Measurements from ENCODE around the gene SAMD4B.
"Not testable (repeated sequence)": the region's sequence is repeated elsewhere in the genome, so short reads cannot be mapped to it uniquely, and the experiment has no call there.

Gene SAMD4B

GRCh38 chr19:39308531-39309304, 33.5 kb upstream of the SAMD4B start:
- peak overlapping the region; percentile 89 for H3K23ac ChIP-seq (ENCODE audit: low read depth, low read length, poor library complexity)
- no peak overlapping the region for H3K4me3 ChIP-seq (ENCODE audit: low read length in 2 of 2)
- no peak overlapping the region for H3K18ac ChIP-seq (ENCODE audit: low read length)
- peak overlapping the region; percentile 73 for H2AK5ac ChIP-seq (ENCODE audit: low read depth, low read length)
- no peak overlapping the region for H2BK12ac ChIP-seq (ENCODE audit: low read length)
- no peak overlapping the region for H2BK5ac ChIP-seq (ENCODE audit: low read length)
- H3K27me3 ChIP-seq (ENCODE audit: control insufficient read depth in 3 of 3, insufficient read depth in 3 of 3, low read depth in 1 of 3, low read length in 3 of 3) = peaks cover 9 to 66% (median 37%) of the 10 kb centered on the region in 3 experiments
- H2BK120ac ChIP-seq (ENCODE audit: low read depth, low read length) = no peak overlapping the region
- H3K9ac ChIP-seq (ENCODE audit: low read depth, low read length, poor library complexity) = no peak overlapping the region
- H3K79me1 ChIP-seq (ENCODE audit: low read depth, low read length) = no peaks in the 10 kb centered on the region
- no peak overlapping the region for H3K27ac ChIP-seq (replicated peaks; ENCODE audit: low read length)
- H3K4ac ChIP-seq (ENCODE audit: low read length) = no peak overlapping the region
- peak overlapping the region; percentile 90 for H2AFZ ChIP-seq (ENCODE audit: low read length)
- no peak overlapping the region for H2BK15ac ChIP-seq (ENCODE audit: low read length)
- no peak for DNase-seq (ENCODE audit: low spot score)
- peaks cover 9 to 13% of the 10 kb centered on the region in 2 donors for H3K4me1 ChIP-seq (ENCODE audit: control insufficient read depth in 2 of 2, insufficient read depth in 1 of 2, low read depth in 1 of 2, low read length in 2 of 2)
- no peak overlapping the region for H3K14ac ChIP-seq (ENCODE audit: low read length)
- no peak overlapping the region for H4K91ac ChIP-seq (ENCODE audit: low read depth, low read length, poor library complexity)
- no peak overlapping the region for H4K8ac ChIP-seq (ENCODE audit: low read depth, low read length)
- no CpG with 5 or more reads among the region's 18 CpGs for WGBS, 2 donors (ENCODE audit: extremely low coverage in 2 of 2, insufficient read length in 2 of 2, insufficient replicate concordance in 1 of 2)
- no peak overlapping the region for H3K4me2 ChIP-seq (ENCODE audit: insufficient read depth, low read length, poor library complexity, severe bottlenecking)
- peaks cover 2 to 5% of the 10 kb centered on the region in 2 donors for H3K9me3 ChIP-seq (replicated peaks in 1 of 2; ENCODE audit: control insufficient read depth in 2 of 2, insufficient read depth in 1 of 2, low read depth in 1 of 2, low read length in 2 of 2)
- peaks cover 0 to 4% of the 10 kb centered on the region in 2 donors for H3K36me3 ChIP-seq (replicated peaks in 1 of 2; ENCODE audit: control insufficient read depth in 2 of 2, insufficient read depth in 2 of 2, low read length in 2 of 2)

- H3K27me3 ChIP-seq (ENCODE audit: control insufficient read depth in 3 of 3, insufficient read depth in 3 of 3, low read depth in 1 of 3, low read length in 3 of 3) = peaks cover 9 to 60% (median 35%) of the 10 kb centered on the region in 3 experiments
- not testable (repeated sequence) for H2BK5ac ChIP-seq (ENCODE audit: low read length); H2BK12ac ChIP-seq (ENCODE audit: low read length); H3K4me3 ChIP-seq (ENCODE audit: low read length in 2 of 2); H3K9ac ChIP-seq (ENCODE audit: low read depth, low read length, poor library complexity); H3K18ac ChIP-seq (ENCODE audit: low read length); H2AFZ ChIP-seq (ENCODE audit: low read length); H3K14ac ChIP-seq (ENCODE audit: low read length); H3K27ac ChIP-seq (replicated peaks; ENCODE audit: low read length); H4K8ac ChIP-seq (ENCODE audit: low read depth, low read length); H3K79me1 ChIP-seq (ENCODE audit: low read depth, low read length); H3K36me3 ChIP-seq (replicated peaks in 1 of 2; ENCODE audit: control insufficient read depth in 2 of 2, insufficient read depth in 2 of 2, low read length in 2 of 2); H2BK15ac ChIP-seq (ENCODE audit: low read length); H4K91ac ChIP-seq (ENCODE audit: low read depth, low read length, poor library complexity); H2AK5ac ChIP-seq (ENCODE audit: low read depth, low read length); DNase-seq (ENCODE audit: low spot score); H3K4ac ChIP-seq (ENCODE audit: low read length); H3K4me2 ChIP-seq (ENCODE audit: insufficient read depth, low read length, poor library complexity, severe bottlenecking); H3K23ac ChIP-seq (ENCODE audit: low read depth, low read length, poor library complexity); H2BK120ac ChIP-seq (ENCODE audit: low read depth, low read length); H3K9me3 ChIP-seq (replicated peaks in 1 of 2; ENCODE audit: control insufficient read depth in 2 of 2, insufficient read depth in 1 of 2, low read depth in 1 of 2, low read length in 2 of 2)
- H3K4me1 ChIP-seq (ENCODE audit: control insufficient read depth in 2 of 2, insufficient read depth in 1 of 2, low read depth in 1 of 2, low read length in 2 of 2) = peaks cover 9 to 13% of the 10 kb centered on the region in 2 donors
- no CpG with 5 or more reads among the region's 7 CpGs for WGBS, 2 donors (ENCODE audit: extremely low coverage in 2 of 2, insufficient read length in 2 of 2, insufficient replicate concordance in 1 of 2)
These were observed 32.9 kb upstream of the SAMD4B start for GRCh38 chr19:39309305-39309670.

DNA sequence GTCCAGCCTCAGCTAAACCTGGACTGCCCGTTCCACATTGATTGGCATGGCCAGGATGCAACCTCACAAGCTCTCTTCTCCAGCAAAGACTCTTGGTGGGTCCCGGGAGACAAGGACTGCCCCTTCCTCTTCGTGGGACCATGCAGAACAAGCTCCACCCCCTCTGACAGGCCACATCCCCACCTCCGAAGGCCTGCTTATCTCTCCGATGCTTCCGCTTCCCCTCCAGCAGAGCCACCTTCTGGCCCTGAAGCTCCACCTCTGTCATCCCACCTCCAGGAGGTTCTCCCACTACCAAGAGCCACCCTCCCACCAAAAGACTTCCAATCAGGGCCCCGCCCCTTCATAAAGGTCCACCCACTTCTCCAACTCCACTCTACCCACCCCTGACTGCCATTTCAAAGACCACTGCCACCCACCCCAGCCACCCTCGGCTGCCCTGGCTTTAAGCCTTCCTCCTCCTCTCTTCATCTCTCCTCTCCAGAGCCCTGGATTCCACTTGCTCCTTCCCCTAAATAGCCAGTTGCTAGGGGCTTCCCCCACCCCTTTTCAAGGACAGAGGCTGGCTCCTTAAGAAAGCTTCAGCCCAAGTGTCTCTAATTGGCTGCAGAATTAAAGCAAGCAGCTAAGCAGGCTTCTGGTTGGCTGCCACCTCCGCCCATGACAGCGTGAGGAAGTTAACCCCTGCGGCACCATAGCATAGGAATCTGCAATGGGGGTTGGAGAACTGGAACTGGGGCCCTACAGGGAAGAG, 31.5 kb upstream of the SAMD4B start:
- H3K18ac ChIP-seq (ENCODE audit: low read length) = no peak overlapping the region
- peaks cover 0 to 5% of the 10 kb centered on the region in 2 donors for H3K36me3 ChIP-seq (replicated peaks in 1 of 2; ENCODE audit: control insufficient read depth in 2 of 2, insufficient read depth in 2 of 2, low read length in 2 of 2)
- no peak overlapping the region for H4K8ac ChIP-seq (ENCODE audit: low read depth, low read length)
- no peak for DNase-seq (ENCODE audit: low spot score)
- H2BK120ac ChIP-seq (ENCODE audit: low read depth, low read length) = no peak overlapping the region
- H2BK15ac ChIP-seq (ENCODE audit: low read length) = no peak overlapping the region
- H3K4ac ChIP-seq (ENCODE audit: low read length) = no peak overlapping the region
- WGBS, 2 donors (ENCODE audit: extremely low coverage in 2 of 2, insufficient read length in 2 of 2, insufficient replicate concordance in 1 of 2) = no CpG with 5 or more reads among the region's 11 CpGs
- no peak overlapping the region for H2BK12ac ChIP-seq (ENCODE audit: low read length)
- H2BK5ac ChIP-seq (ENCODE audit: low read length) = no peak overlapping the region
- no peak overlapping the region for H4K91ac ChIP-seq (ENCODE audit: low read depth, low read length, poor library complexity)
- no peaks in the 10 kb centered on the region for H3K79me1 ChIP-seq (ENCODE audit: low read depth, low read length)
- H3K23ac ChIP-seq (ENCODE audit: low read depth, low read length, poor library complexity) = no peak overlapping the region
- H3K27ac ChIP-seq (replicated peaks; ENCODE audit: low read length) = no peak overlapping the region
- peaks cover 2 to 5% of the 10 kb centered on the region in 2 donors for H3K9me3 ChIP-seq (replicated peaks in 1 of 2; ENCODE audit: control insufficient read depth in 2 of 2, insufficient read depth in 1 of 2, low read depth in 1 of 2, low read length in 2 of 2)
- peaks cover 4 to 8% of the 10 kb centered on the region in 2 donors for H3K4me1 ChIP-seq (ENCODE audit: control insufficient read depth in 2 of 2, insufficient read depth in 1 of 2, low read depth in 1 of 2, low read length in 2 of 2)
- H3K4me2 ChIP-seq (ENCODE audit: insufficient read depth, low read length, poor library complexity, severe bottlenecking) = no peak overlapping the region
- no peak overlapping the region for H2AK5ac ChIP-seq (ENCODE audit: low read depth, low read length)
- H3K9ac ChIP-seq (ENCODE audit: low read depth, low read length, poor library complexity) = no peak overlapping the region
- peaks cover 9 to 46% (median 29%) of the 10 kb centered on the region in 3 experiments for H3K27me3 ChIP-seq (ENCODE audit: control insufficient read depth in 3 of 3, insufficient read depth in 3 of 3, low read depth in 1 of 3, low read length in 3 of 3)
- peak overlapping the region; percentile 47 for H2AFZ ChIP-seq (ENCODE audit: low read length)
- no peak overlapping the region for H3K4me3 ChIP-seq (ENCODE audit: low read length in 2 of 2)
- H3K14ac ChIP-seq (ENCODE audit: low read length) = no peak overlapping the region

All from neuronal stem cell (in vitro differentiated cells).